Gastroesophageal sphincter (tissue), 3 donors: Measurements from ENCODE around the gene ITGBL1.

Experiments
- CTCF ChIP-seq, 4 experiments: fragments of 200-600 bp in 2 of 4; fragments of 450-650 bp in 2 of 4; sonication (generic) in 1 of 4; IDR thresholded peaks; one replicate each; pipeline ENCODE4 v1.5.1; 2017 to 2019; ENCODE audit warnings: antibody characterized with exemption in 4 of 4, mild to moderate bottlenecking in 2 of 4, moderate library complexity in 2 of 4
- EP300 ChIP-seq: sonication (generic); formaldehyde crosslinking; IDR thresholded peaks from one replicate; pipeline ENCODE4 v1.6.1; 2017; ENCODE audit warnings: antibody characterized with exemption, mild to moderate bottlenecking
- POLR2A ChIP-seq, 2 donors: fragments of 450-650 bp; IDR thresholded peaks; one replicate each; pipeline ENCODE4 v1.6.1; 2017; ENCODE audit warnings: antibody characterized with exemption in 2 of 2, mild to moderate bottlenecking in 2 of 2, moderate library complexity in 1 of 2
- POLR2AphosphoS5 ChIP-seq: sonication (generic); formaldehyde crosslinking; IDR thresholded peaks from one replicate; pipeline ENCODE4 v1.6.1; 2017; ENCODE audit warnings: antibody characterized with exemption

- TF ChIP-seq CTCF (IDR thresholded peaks at IDR 0.05) (no peak), EP300 (no peak), POLR2A (IDR thresholded peaks at IDR 0.05) (no peak), POLR2AphosphoS5 (no peak)
These were observed 37.3 kb downstream of the ITGBL1 start for GRCh38 chr13:101489643-101490405.
